H1 (cell line): ENCODE data around the gene SLC12A6. TPM values are rescaled to one million over a fixed set of nuclear protein-coding genes. Genes with fewer than 3 reads are reported as not detected.

Source experiments
- BCL11A ChIP-seq, 2 experiments: IDR thresholded peaks; one replicate each; pipeline ENCODE4 v1.6.1; 2011; ENCODE audit warnings: low read depth in 2 of 2, low read length in 2 of 2, mild to moderate bottlenecking in 2 of 2
- CBX8 ChIP-seq: fragments of 300-800, 300-1000 bp; sonication (generic); IDR thresholded peaks from 2 replicates; pipeline ENCODE4 v1.7.1; 2016; ENCODE audit warnings: low read depth, low read length, borderline replicate concordance
- CEBPB ChIP-seq: IDR thresholded peaks from 2 replicates; pipeline ENCODE4 v1.6.1; 2012; ENCODE audit warnings: low read depth, low read length
- CHD1 ChIP-seq: IDR thresholded peaks from 2 replicates; pipeline ENCODE4 v1.6.1; 2012; ENCODE audit warnings: low read depth, low read length, improper control_type of control experiment
- CHD2 ChIP-seq: IDR thresholded peaks from 2 replicates; pipeline ENCODE4 v1.6.1; 2012; ENCODE audit warnings: low read length, improper control_type of control experiment
- CTBP2 ChIP-seq: IDR thresholded peaks from 2 replicates; pipeline ENCODE4 v1.7.0; 2011; ENCODE audit warnings: borderline replicate concordance, mild to moderate bottlenecking, moderate library complexity, mixed read lengths, low read length; ENCODE audit not compliant: insufficient read depth, insufficient read length
- GABPA ChIP-seq: IDR thresholded peaks from 2 replicates; pipeline ENCODE4 v1.6.1; 2011; ENCODE audit warnings: mild to moderate bottlenecking, low read length, moderate library complexity, borderline replicate concordance; ENCODE audit not compliant: insufficient read depth
- GTF2F1 ChIP-seq: IDR thresholded peaks from 2 replicates; pipeline ENCODE4 v1.6.1; 2012; ENCODE audit warnings: low read depth, low read length, improper control_type of control experiment, borderline replicate concordance
- HDAC6 ChIP-seq: IDR thresholded peaks from one replicate; pipeline ENCODE4 v1.7.1; 2012; ENCODE audit warnings: low read depth, mild to moderate bottlenecking, inconsistent platforms, low read length, moderate library complexity
- KDM1A ChIP-seq: fragments of 200-600, 300-600 bp; sonication (generic); IDR thresholded peaks from 2 replicates; pipeline ENCODE4 v1.7.1; 2016; ENCODE audit warnings: mild to moderate bottlenecking, low read length, borderline replicate concordance
- NANOG ChIP-seq: IDR thresholded peaks from 2 replicates; pipeline ENCODE4 v1.6.1; 2011; ENCODE audit warnings: low read length, low read depth, mild to moderate bottlenecking, inconsistent platforms; ENCODE audit not compliant: insufficient read depth, poor library complexity, severe bottlenecking
- NRF1 ChIP-seq: IDR thresholded peaks from 2 replicates; pipeline ENCODE4 v1.6.1; 2011; ENCODE audit warnings: mild to moderate bottlenecking, low read depth, low read length, improper control_type of control experiment
- RFX5 ChIP-seq: IDR thresholded peaks from 2 replicates; pipeline ENCODE4 v1.6.1; 2011; ENCODE audit warnings: low read depth, low read length, improper control_type of control experiment, borderline replicate concordance
- RNF2 ChIP-seq: fragments of 200-900, 300-1000 bp; sonication (generic); IDR thresholded peaks from 2 replicates; pipeline ENCODE4 v1.7.1; 2016; ENCODE audit warnings: borderline replicate concordance, low read depth, mild to moderate bottlenecking, antibody characterized with exemption, low read length; ENCODE audit not compliant: poor library complexity, severe bottlenecking; ENCODE audit errors: missing control alignments
- RXRA ChIP-seq: IDR thresholded peaks from 2 replicates; pipeline ENCODE4 v1.6.1; 2011; ENCODE audit warnings: low read depth, mild to moderate bottlenecking, low read length, moderate library complexity; ENCODE audit not compliant: insufficient read depth
- SP1 ChIP-seq: IDR thresholded peaks from 2 replicates; pipeline ENCODE4 v1.6.1; 2011; ENCODE audit warnings: low read depth, low read length
- TAF7 ChIP-seq: optimal IDR thresholded peaks from 2 replicates; pipeline ENCODE3; 2011; ENCODE audit warnings: low read depth, mild to moderate bottlenecking, inconsistent platforms, low read length, moderate library complexity, borderline replicate concordance
- TBP ChIP-seq: IDR thresholded peaks from 2 replicates; pipeline ENCODE4 v1.6.1; 2011; ENCODE audit warnings: low read depth, low read length, improper control_type of control experiment
- TCF12 ChIP-seq: IDR thresholded peaks from 2 replicates; pipeline ENCODE4 v1.6.1; 2011; ENCODE audit warnings: low read depth, mild to moderate bottlenecking, low read length
- USF2 ChIP-seq: IDR thresholded peaks from 2 replicates; pipeline ENCODE4 v1.6.1; 2011; ENCODE audit warnings: low read length, improper control_type of control experiment
- YY1 ChIP-seq: IDR thresholded peaks from 2 replicates; pipeline ENCODE4 v1.6.1; 2011; ENCODE audit warnings: low read depth, mild to moderate bottlenecking, low read length
- polyA plus RNA-seq, 7 experiments: library from polyadenylated mRNA; depleted of rRNA in 3 of 7; stranded (reverse) in 5 of 7; unstranded in 2 of 7; fragments of >200 nt in 5 of 7; fragments of 200-250 nt in 2 of 7; gene quantifications; 1 replicate in 5 of 7; 2 replicates in 1 of 7; 4 replicates in 1 of 7; pipeline versions ENCODE4 v1.2.1 to v1.2.3, GENCODE V29; 2011 to 2013; ENCODE audit warnings: missing spikeins in 2 of 7, mixed read lengths in 2 of 7
- total RNA-seq: library from RNA; stranded (reverse); fragmentation: NEBNext Ultra II Directional; extraction: Animal tissue kit (Norgen Biotek cat#: 25700); gene quantifications from 2 replicates; pipeline ENCODE4 v1.2.1, GENCODE V29; 2021
- TF ChIP-seq, protein P1 (sequence below): IDR thresholded peaks from 2 replicates; pipeline ENCODE4 v1.6.1; 2011; ENCODE audit warnings: low read depth, mild to moderate bottlenecking, low read length; ENCODE audit not compliant: insufficient read depth

SLC12A6 gene
- total and polyA plus RNA-seq, 2 of the 8 experiments (the other 6 are each of a cell fraction or from before 2014, with no cell fraction given), result 9.2 to 11.1 TPM

- TF ChIP-seq USF2 (no peak), GTF2F1 (no peak), NRF1 (no peak), RXRA (no peak), GABPA (no peak), HDAC6 (no peak), TBP (peak; percentile 40; the same call in 1 of the 2 replicates), RFX5 (no peak), NANOG (no peak), YY1 (no peak; the same call in none of the 2 replicates), CBX8 (no peak), CTBP2 (peak; percentile 36), KDM1A (no peak), CHD1 (no peak), RNF2 (no peak), TAF7 (peak; percentile 74), SP1 (no peak), CEBPB (no peak), CHD2 (no peak), TCF12 (no peak), BCL11A (IDR thresholded peaks at IDR 0.05; ENCODE audit: low read depth in 2 of 2, low read length in 2 of 2) (no peak)
- TF ChIP-seq, protein P1, sequence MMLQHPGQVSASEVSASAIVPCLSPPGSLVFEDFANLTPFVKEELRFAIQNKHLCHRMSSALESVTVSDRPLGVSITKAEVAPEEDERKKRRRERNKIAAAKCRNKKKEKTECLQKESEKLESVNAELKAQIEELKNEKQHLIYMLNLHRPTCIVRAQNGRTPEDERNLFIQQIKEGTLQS, result no peak
These were observed 29.8 kb upstream of the SLC12A6 start, which contains the start of gene LPCAT4 (continued) for GRCh38 chr15:34367101-34368081.
